Neural cell (in vitro differentiated cells): ENCODE data around the gene PLAGL1. TPM values are rescaled to one million over a fixed set of nuclear protein-coding genes. Genes with fewer than 3 reads are reported as not detected.

Source experiments
- H2AFZ ChIP-seq: fragments of 200-600, 300-800 bp; sonication (generic), shearing (Covaris generic); 2 replicates; pipeline ENCODE4 v1.6.0; 2014; ENCODE audit warnings: low read depth, mild to moderate bottlenecking, antibody characterized with exemption, low read length, moderate library complexity
- H3F3A ChIP-seq: fragments of 200-600 bp; shearing (Covaris generic); 2 replicates; pipeline ENCODE4 v1.6.1; 2016; ENCODE audit warnings: mild to moderate bottlenecking, moderate library complexity, mixed read lengths, antibody characterized with exemption, low read length; ENCODE audit not compliant: insufficient read depth, poor library complexity, severe bottlenecking
- H3K27ac ChIP-seq: fragments of 200-600, 300-800 bp; sonication (generic), shearing (Covaris generic); 2 replicates; pipeline ENCODE4 v1.5.1; 2014; ENCODE audit warnings: mild to moderate bottlenecking, low read length, moderate library complexity
- H3K27me3 ChIP-seq: fragments of 300-800, 200-600 bp; sonication (generic), shearing (Covaris generic); 2 replicates; pipeline ENCODE4 v1.6.0; 2014; ENCODE audit warnings: mild to moderate bottlenecking, low read depth, low read length, moderate library complexity; ENCODE audit not compliant: insufficient read depth
- H3K36me3 ChIP-seq: fragments of 300-800, 200-600 bp; sonication (generic), shearing (Covaris generic); 2 replicates; pipeline ENCODE4 v1.5.1; 2014; ENCODE audit warnings: mild to moderate bottlenecking, antibody characterized with exemption, low read length, moderate library complexity; ENCODE audit not compliant: insufficient read depth
- H3K4me2 ChIP-seq: fragments of 300-800, 200-600 bp; sonication (generic), shearing (Covaris generic); 2 replicates; pipeline ENCODE4 v1.6.0; 2014; ENCODE audit warnings: mild to moderate bottlenecking, low read length
- H3K4me3 ChIP-seq: fragments of 300-800, 200-600 bp; sonication (generic), shearing (Covaris generic); 2 replicates; pipeline ENCODE4 v1.5.1; 2014; ENCODE audit warnings: mild to moderate bottlenecking, low read length, moderate library complexity
- H3K79me2 ChIP-seq: fragments of 200-600 bp; shearing (Covaris generic); replicated peaks from 2 replicates; pipeline ENCODE4 v1.6.0; 2014; ENCODE audit warnings: mild to moderate bottlenecking, low read length, moderate library complexity; ENCODE audit not compliant: insufficient read depth
- H3K9ac ChIP-seq: fragments of 300-800, 200-600 bp; sonication (generic), shearing (Covaris generic); 2 replicates; pipeline ENCODE4 v1.6.1; 2016; ENCODE audit warnings: mild to moderate bottlenecking, low read length, mixed read lengths
- H3K9me2 ChIP-seq: fragments of 200-600 bp; shearing (Covaris generic); 2 replicates; pipeline ENCODE4 v1.6.1; 2016; ENCODE audit warnings: mild to moderate bottlenecking, low read length, mixed read lengths; ENCODE audit not compliant: insufficient read depth
- H3K9me3 ChIP-seq: fragments of 200-600, 300-800 bp; sonication (generic), shearing (Covaris generic); 2 replicates; pipeline ENCODE4 v1.6.1; 2016; ENCODE audit warnings: mild to moderate bottlenecking, mixed run types, low read length, moderate library complexity, mixed read lengths
- H4K20me1 ChIP-seq: fragments of 200-600 bp; shearing (Covaris generic); 2 replicates; pipeline ENCODE4 v1.6.1; 2016; ENCODE audit warnings: mild to moderate bottlenecking, mixed run types; ENCODE audit not compliant: insufficient read depth
- EP300 ChIP-seq: fragments of 450-650 bp; conservative IDR thresholded peaks from 2 replicates; pipeline ENCODE4 v1.6.1; 2014; ENCODE audit warnings: antibody characterized with exemption, mild to moderate bottlenecking, moderate library complexity; ENCODE audit not compliant: poor library complexity, severe bottlenecking
- EZH2 ChIP-seq: fragments of 200-600, 300-800 bp; shearing (Covaris generic), sonication (generic); IDR thresholded peaks from 2 replicates; pipeline ENCODE4 v1.6.1; 2014; ENCODE audit warnings: antibody characterized with exemption, low read length, borderline replicate concordance, mild to moderate bottlenecking; ENCODE audit not compliant: insufficient read depth, poor library complexity, severe bottlenecking
- MXI1 ChIP-seq: fragments of 450-650 bp; conservative IDR thresholded peaks from 2 replicates; pipeline ENCODE4 v1.6.1; 2014; ENCODE audit warnings: antibody characterized with exemption, mild to moderate bottlenecking; ENCODE audit not compliant: poor library complexity, severe bottlenecking
- POLR2AphosphoS5 ChIP-seq: IDR thresholded peaks from 2 replicates; pipeline ENCODE4 v1.6.1; 2012
- RAD21 ChIP-seq: fragments of 450-650 bp; conservative IDR thresholded peaks from 2 replicates; pipeline ENCODE4 v1.6.1; 2014; ENCODE audit warnings: antibody characterized with exemption, mild to moderate bottlenecking, moderate library complexity
- SMC3 ChIP-seq: fragments of 450-650 bp; conservative IDR thresholded peaks from 2 replicates; pipeline ENCODE4 v1.6.1; 2014; ENCODE audit warnings: antibody characterized with exemption, mild to moderate bottlenecking, moderate library complexity; ENCODE audit not compliant: poor library complexity
- TAF1 ChIP-seq: IDR thresholded peaks from 2 replicates; pipeline ENCODE4 v1.6.1; 2012; ENCODE audit warnings: low read depth
- polyA plus RNA-seq: library from polyadenylated mRNA; depleted of rRNA; stranded (reverse); fragments of >200 nt; gene quantifications from 2 replicates; pipeline ENCODE4 v1.2.3, GENCODE V29; 2014
- TF ChIP-seq, protein P1 (sequence below): IDR thresholded peaks from 2 replicates; pipeline ENCODE4 v1.6.1; 2012; ENCODE audit warnings: borderline replicate concordance
- TF ChIP-seq, protein P2 (sequence below): fragments of 450-650 bp; IDR thresholded peaks from 2 replicates; pipeline ENCODE4 v1.5.1; 2014; ENCODE audit warnings: antibody characterized with exemption, mild to moderate bottlenecking, moderate library complexity; ENCODE audit not compliant: poor library complexity, severe bottlenecking

Gene PLAGL1
- polyA plus RNA-seq, 1 donor from 2014 or later = 22.3 TPM

DNA sequence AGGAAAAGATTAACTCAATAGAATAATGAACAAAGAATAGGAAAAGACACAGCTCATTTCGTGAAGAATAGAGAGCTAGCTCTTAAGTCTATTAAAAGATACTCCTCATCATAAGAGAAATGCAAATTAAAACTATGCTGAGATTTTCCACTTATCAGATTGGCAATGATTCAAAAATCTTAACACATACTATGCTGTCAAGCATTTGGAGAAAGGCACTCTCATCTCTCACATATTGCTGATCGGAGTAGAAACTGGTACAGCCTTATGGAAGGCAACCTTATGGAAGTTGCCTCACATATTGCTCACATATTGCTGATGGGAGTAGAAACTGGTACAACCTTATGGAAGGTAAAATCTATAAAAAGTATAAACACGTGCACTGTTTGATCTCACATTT is 21.4 kb upstream of the PLAGL1 start:
- Histone ChIP-seq H3K9ac (no peak overlapping the region), H3K4me3 (no peak overlapping the region), H3F3A (no peaks in the 10 kb centered on the region), H2AFZ (no peak overlapping the region), H3K27ac (no peak overlapping the region), H3K36me3 (no peaks in the 10 kb centered on the region), H4K20me1 (no peaks in the 10 kb centered on the region), H3K79me2 (no peaks in the 10 kb centered on the region), H3K9me2 (no peaks in the 10 kb centered on the region), H3K9me3 (no peaks in the 10 kb centered on the region), H3K4me2 (no peak overlapping the region), H3K27me3 (no peaks in the 10 kb centered on the region)
- TF ChIP-seq EZH2 (no peak), EP300 (no peak), SMC3 (no peak), RAD21 (no peak), POLR2AphosphoS5 (no peak), MXI1 (no peak)
- TF ChIP-seq, protein P1, sequence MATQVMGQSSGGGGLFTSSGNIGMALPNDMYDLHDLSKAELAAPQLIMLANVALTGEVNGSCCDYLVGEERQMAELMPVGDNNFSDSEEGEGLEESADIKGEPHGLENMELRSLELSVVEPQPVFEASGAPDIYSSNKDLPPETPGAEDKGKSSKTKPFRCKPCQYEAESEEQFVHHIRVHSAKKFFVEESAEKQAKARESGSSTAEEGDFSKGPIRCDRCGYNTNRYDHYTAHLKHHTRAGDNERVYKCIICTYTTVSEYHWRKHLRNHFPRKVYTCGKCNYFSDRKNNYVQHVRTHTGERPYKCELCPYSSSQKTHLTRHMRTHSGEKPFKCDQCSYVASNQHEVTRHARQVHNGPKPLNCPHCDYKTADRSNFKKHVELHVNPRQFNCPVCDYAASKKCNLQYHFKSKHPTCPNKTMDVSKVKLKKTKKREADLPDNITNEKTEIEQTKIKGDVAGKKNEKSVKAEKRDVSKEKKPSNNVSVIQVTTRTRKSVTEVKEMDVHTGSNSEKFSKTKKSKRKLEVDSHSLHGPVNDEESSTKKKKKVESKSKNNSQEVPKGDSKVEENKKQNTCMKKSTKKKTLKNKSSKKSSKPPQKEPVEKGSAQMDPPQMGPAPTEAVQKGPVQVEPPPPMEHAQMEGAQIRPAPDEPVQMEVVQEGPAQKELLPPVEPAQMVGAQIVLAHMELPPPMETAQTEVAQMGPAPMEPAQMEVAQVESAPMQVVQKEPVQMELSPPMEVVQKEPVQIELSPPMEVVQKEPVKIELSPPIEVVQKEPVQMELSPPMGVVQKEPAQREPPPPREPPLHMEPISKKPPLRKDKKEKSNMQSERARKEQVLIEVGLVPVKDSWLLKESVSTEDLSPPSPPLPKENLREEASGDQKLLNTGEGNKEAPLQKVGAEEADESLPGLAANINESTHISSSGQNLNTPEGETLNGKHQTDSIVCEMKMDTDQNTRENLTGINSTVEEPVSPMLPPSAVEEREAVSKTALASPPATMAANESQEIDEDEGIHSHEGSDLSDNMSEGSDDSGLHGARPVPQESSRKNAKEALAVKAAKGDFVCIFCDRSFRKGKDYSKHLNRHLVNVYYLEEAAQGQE = no peak
- TF ChIP-seq, protein P2, sequence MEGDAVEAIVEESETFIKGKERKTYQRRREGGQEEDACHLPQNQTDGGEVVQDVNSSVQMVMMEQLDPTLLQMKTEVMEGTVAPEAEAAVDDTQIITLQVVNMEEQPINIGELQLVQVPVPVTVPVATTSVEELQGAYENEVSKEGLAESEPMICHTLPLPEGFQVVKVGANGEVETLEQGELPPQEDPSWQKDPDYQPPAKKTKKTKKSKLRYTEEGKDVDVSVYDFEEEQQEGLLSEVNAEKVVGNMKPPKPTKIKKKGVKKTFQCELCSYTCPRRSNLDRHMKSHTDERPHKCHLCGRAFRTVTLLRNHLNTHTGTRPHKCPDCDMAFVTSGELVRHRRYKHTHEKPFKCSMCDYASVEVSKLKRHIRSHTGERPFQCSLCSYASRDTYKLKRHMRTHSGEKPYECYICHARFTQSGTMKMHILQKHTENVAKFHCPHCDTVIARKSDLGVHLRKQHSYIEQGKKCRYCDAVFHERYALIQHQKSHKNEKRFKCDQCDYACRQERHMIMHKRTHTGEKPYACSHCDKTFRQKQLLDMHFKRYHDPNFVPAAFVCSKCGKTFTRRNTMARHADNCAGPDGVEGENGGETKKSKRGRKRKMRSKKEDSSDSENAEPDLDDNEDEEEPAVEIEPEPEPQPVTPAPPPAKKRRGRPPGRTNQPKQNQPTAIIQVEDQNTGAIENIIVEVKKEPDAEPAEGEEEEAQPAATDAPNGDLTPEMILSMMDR = no peak

DNA sequence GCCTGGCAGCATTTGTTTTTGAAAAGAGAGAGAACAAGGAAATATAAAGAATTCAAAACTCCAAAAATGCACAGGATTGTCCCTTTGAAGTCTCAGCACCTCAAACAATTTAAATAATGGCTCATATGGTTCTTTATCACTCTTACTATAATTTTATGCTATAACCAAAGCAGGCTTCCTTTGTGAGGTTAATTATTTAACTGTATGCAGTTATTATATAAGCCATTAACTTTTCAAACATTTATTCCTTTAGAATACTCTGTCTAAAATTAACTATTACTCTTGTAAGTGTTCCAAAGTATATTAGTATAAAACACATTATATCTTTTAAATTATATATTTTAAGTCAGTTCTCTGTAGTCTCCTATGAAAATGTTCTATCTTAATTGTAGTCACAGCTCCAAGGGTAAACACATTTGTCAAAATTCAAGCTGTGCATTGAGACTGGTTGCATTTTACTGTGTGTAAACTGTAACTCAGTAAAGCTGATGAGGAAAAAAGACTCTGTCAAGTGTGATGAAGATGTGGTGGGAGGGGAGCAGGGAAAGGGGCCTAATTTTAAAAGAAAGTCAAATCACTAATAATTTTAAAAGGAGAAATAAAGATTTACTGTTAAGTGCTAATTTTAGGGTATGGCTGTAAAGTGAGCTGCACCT is 20.0 kb upstream of the PLAGL1 start:
- H3K79me2 ChIP-seq = no peaks in the 10 kb centered on the region
- H3F3A ChIP-seq = no peaks in the 10 kb centered on the region
- H3K27ac ChIP-seq = no peak overlapping the region
- H3K9ac ChIP-seq = no peak overlapping the region
- no peaks in the 10 kb centered on the region for H3K9me2 ChIP-seq
- TF ChIP-seq, protein P2 = no peak
- TF ChIP-seq SMC3 (no peak), MXI1 (no peak), EZH2 (no peak), EP300 (no peak), POLR2AphosphoS5 (no peak), TAF1 (no peak), RAD21 (no peak)
- TF ChIP-seq, protein P1 = no peak
- no peaks in the 10 kb centered on the region for H3K9me3 ChIP-seq
- H3K27me3 ChIP-seq = no peaks in the 10 kb centered on the region
- H3K4me3 ChIP-seq = no peak overlapping the region
- no peaks in the 10 kb centered on the region for H4K20me1 ChIP-seq
- H3K36me3 ChIP-seq = no peaks in the 10 kb centered on the region
- no peak overlapping the region for H3K4me2 ChIP-seq
- H2AFZ ChIP-seq = no peak overlapping the region
